ENCODE results near the gene ASTE1.
A peak's percentile ranks its signal among the peaks of the same experiment; 100 is the strongest.

ASTE1 gene

GRCh38 chr3:131033480-131034080 lies 7.0 kb upstream of the ASTE1 start:
- no peak overlapping the region for H3K4me3 ChIP-seq (ENCODE audit: low read depth, low read length)
- TF ChIP-seq CTCF (IDR thresholded peaks at IDR 0.05; ENCODE audit: low read depth, low read length), result no peak

- no peak for TF ChIP-seq CTCF (IDR thresholded peaks at IDR 0.05; ENCODE audit: low read depth, low read length)
- H3K4me3 ChIP-seq (ENCODE audit: low read depth, low read length), result no peak overlapping the region
Observed at GRCh38 chr3:131031660-131032059, 5.0 kb upstream of the ASTE1 start.

GRCh38 chr3:131028844-131029243 lies 2.2 kb upstream of the ASTE1 start:
- H3K4me3 ChIP-seq (ENCODE audit: low read depth, low read length), result no peak overlapping the region
- no peak for TF ChIP-seq CTCF (IDR thresholded peaks at IDR 0.05; ENCODE audit: low read depth, low read length)

- TF ChIP-seq CTCF (IDR thresholded peaks at IDR 0.05; ENCODE audit: low read depth, low read length), result no peak
- H3K4me3 ChIP-seq (ENCODE audit: low read depth, low read length), result peak overlapping the region; percentile 81
Observed at GRCh38 chr3:131025539-131025938, 1.1 kb downstream of the ASTE1 start.

GRCh38 chr3:131020122-131020693 lies 6.4 kb downstream of the ASTE1 start:
- H3K4me3 ChIP-seq (ENCODE audit: low read depth, low read length), result no peak overlapping the region
- TF ChIP-seq CTCF (IDR thresholded peaks at IDR 0.05; ENCODE audit: low read depth, low read length), result no peak

GRCh38 chr3:131018970-131019369 lies 7.7 kb downstream of the ASTE1 start:
- TF ChIP-seq CTCF (IDR thresholded peaks at IDR 0.05; ENCODE audit: low read depth, low read length), result no peak

GRCh38 chr3:131009698-131010097 lies 16.9 kb downstream of the ASTE1 start:
- H3K4me3 ChIP-seq (ENCODE audit: low read depth, low read length), result no peak overlapping the region
- TF ChIP-seq CTCF (IDR thresholded peaks at IDR 0.05; ENCODE audit: low read depth, low read length), result no peak

More at GRCh38 chr3:131018970-131019369, 7.7 kb downstream of the ASTE1 start:
- no peak overlapping the region for H3K4me3 ChIP-seq (ENCODE audit: low read depth, low read length)
